ENCODE results near the gene JUP.

GRCh38 chr17:41718287-41718645, 68.2 kb downstream of the JUP start:
- TF ChIP-seq POLR2AphosphoS5 (IDR thresholded peaks at IDR 0.05) (no peak), CTCF (IDR thresholded peaks at IDR 0.05) (no peak), POLR2A (IDR thresholded peaks at IDR 0.05) (no peak)

All from breast epithelium (tissue), 3 donors.